ENCODE measurements around the gene HBZ. TPM values are rescaled to one million over a fixed set of nuclear protein-coding genes. Genes with fewer than 3 reads are reported as not detected.
"Not testable (repeated sequence)": the region's sequence is repeated elsewhere in the genome, so short reads cannot be mapped to it uniquely, and the experiment has no call there.

HBZ gene
- total RNA-seq, 1 donor from 2014 or later: not detected

DNA sequence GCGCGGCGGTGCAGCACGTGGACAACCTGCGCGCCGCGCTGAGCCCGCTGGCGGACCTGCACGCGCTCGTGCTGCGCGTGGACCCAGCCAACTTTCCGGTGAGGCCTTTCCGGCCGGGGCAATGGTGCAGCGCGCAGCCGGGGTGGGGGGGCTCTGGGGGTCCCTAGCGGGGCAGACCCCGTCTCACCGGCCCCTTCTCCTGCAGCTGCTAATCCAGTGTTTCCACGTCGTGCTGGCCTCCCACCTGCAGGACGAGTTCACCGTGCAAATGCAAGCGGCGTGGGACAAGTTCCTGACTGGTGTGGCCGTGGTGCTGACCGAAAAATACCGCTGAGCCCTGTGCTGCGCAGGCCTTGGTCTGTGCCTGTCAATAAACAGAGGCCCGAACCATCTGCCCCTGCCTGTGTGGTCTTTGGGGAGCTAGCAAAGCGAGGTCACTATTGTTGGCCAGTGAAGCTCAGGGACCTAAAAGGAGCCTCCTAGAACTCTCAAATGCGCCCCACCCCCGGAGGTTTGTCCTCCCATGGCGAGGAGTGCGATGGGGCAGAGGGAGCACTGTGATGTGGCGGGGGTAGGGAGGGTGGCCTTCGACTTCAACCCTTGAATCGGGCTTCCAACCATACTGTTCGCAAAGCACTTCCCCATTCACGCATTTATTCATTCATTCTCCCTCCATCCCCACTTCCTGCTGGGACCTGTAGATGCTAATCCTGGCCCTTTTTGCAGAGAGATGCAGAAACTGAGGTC lies 14.1 kb downstream of the HBZ start:
- peaks cover 16% of the 10 kb centered on the region for H3K4me1 ChIP-seq
- H3K27me3 ChIP-seq: peaks cover 26% of the 10 kb centered on the region
- intact Hi-C loops (cut with DNase I): no loop called here
- H3K27ac ChIP-seq: no peak overlapping the region
- peak overlapping the region in 1 of 2 donors; percentile 32 for H3K4me3 ChIP-seq
- no peak for TF ChIP-seq POLR2A (IDR thresholded peaks at IDR 0.05)
- TF ChIP-seq, protein P1, sequence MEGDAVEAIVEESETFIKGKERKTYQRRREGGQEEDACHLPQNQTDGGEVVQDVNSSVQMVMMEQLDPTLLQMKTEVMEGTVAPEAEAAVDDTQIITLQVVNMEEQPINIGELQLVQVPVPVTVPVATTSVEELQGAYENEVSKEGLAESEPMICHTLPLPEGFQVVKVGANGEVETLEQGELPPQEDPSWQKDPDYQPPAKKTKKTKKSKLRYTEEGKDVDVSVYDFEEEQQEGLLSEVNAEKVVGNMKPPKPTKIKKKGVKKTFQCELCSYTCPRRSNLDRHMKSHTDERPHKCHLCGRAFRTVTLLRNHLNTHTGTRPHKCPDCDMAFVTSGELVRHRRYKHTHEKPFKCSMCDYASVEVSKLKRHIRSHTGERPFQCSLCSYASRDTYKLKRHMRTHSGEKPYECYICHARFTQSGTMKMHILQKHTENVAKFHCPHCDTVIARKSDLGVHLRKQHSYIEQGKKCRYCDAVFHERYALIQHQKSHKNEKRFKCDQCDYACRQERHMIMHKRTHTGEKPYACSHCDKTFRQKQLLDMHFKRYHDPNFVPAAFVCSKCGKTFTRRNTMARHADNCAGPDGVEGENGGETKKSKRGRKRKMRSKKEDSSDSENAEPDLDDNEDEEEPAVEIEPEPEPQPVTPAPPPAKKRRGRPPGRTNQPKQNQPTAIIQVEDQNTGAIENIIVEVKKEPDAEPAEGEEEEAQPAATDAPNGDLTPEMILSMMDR (IDR thresholded peaks at IDR 0.05): no peak
- no peak for TF ChIP-seq POLR2AphosphoS5 (IDR thresholded peaks at IDR 0.05; ENCODE audit: insufficient read depth in 1 of 2, low read depth in 1 of 2)
- H3K36me3 ChIP-seq: no peaks in the 10 kb centered on the region
- no peak for DNase-seq (ENCODE audit: extremely low spot score in 2 of 2)
- H3K9me3 ChIP-seq: no peaks in the 10 kb centered on the region

DNA sequence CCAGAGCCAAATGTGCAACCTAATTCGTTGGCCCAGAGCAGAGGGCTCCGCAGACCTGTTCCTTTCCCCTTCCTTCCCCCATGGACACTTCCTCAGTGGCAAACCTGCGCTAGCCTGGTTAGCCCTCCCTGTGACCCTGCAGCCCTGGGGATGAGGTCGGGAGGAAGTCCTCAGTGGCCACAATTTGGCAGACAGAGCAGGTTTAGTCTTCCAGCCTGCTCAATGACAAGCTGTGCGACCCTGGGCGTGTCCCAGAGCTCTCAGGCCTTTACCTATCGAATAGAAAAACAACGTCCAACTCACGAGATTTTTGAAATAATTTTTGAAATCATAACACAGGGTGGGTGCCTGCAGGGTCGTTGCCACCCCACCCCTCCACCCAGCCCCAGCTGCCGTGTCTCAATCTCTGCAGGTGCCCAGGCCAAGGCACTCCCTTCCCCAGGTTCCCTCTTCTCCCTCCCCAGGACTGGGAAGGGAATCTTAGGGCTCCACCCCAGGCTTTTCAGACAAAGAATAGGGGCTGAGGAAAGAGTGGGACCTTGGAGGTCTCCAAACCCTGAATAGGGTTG lies 14.8 kb downstream of the HBZ start:
- H3K4me1 ChIP-seq: peaks cover 16% of the 10 kb centered on the region
- H3K4me3 ChIP-seq: no peak overlapping the region
- H3K27ac ChIP-seq: no peak overlapping the region
- TF ChIP-seq POLR2AphosphoS5 (IDR thresholded peaks at IDR 0.05; ENCODE audit: insufficient read depth in 1 of 2, low read depth in 1 of 2) (no peak), POLR2A (IDR thresholded peaks at IDR 0.05) (no peak)
- TF ChIP-seq, protein P1 (IDR thresholded peaks at IDR 0.05): no peak
- intact Hi-C loops (cut with DNase I): no loop called here
- no peaks in the 10 kb centered on the region for H3K36me3 ChIP-seq
- H3K27me3 ChIP-seq: peaks cover 26% of the 10 kb centered on the region
- no peaks in the 10 kb centered on the region for H3K9me3 ChIP-seq
- DNase-seq (ENCODE audit: extremely low spot score in 2 of 2): no peak

DNA sequence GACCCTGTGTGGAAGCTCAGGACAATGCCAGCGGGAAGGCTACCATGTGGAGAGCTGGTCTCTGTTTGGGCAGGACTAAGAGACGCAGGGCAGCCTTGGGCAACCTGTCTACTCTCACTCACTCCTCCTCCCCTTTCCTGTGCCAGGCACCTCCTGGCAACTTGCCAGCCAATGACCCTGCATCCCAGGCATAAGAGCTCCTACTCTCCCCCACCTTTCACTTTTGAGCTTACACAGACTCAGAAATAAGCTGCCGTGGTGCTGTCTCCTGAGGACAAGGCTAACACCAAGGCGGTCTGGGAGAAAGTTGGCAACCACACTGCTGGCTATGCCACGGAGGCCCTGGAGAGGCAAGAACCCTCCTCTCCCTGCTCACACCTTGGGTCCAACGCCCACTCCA lies 16.0 kb downstream of the HBZ start:
- TF ChIP-seq, protein P1 (IDR thresholded peaks at IDR 0.05): no peak

DNA sequence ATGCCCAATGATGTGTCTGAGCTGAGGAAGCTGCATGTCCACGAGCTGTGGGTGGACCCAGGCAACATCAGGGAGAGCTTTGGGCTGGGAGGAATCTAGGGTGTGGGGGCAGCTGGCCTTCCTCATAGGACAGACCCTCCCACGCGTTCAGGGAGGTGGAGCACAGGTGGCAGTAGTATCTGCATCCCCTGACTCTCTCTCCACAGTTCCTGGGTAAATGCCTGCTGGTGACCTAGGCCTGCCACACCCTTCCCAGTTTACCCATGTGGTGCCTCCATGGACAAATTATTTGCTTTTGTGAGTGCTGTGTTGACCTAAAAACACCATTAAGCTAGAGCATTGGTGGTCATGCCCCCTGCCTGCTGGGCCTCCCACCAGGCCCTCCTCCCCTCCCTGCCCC lies 16.6 kb downstream of the HBZ start:
- Histone ChIP-seq H3K4me1 (peaks cover 16% of the 10 kb centered on the region), H3K4me3 (no peak overlapping the region), H3K36me3 (no peaks in the 10 kb centered on the region), H3K9me3 (no peaks in the 10 kb centered on the region), H3K27me3 (peaks cover 26% of the 10 kb centered on the region), H3K27ac (no peak overlapping the region)
- DNase-seq (ENCODE audit: extremely low spot score in 2 of 2): no peak
- intact Hi-C loops (cut with DNase I): no loop called here
- TF ChIP-seq, protein P1 (IDR thresholded peaks at IDR 0.05): no peak
- TF ChIP-seq POLR2A (IDR thresholded peaks at IDR 0.05): no peak
- TF ChIP-seq POLR2AphosphoS5 (IDR thresholded peaks at IDR 0.05; ENCODE audit: insufficient read depth in 1 of 2, low read depth in 1 of 2): no peak

More for the DNA sequence above, 16.0 kb downstream of the HBZ start:
- H3K27me3 ChIP-seq: peaks cover 26% of the 10 kb centered on the region
- no peak overlapping the region for H3K4me3 ChIP-seq
- no peak overlapping the region for H3K27ac ChIP-seq
- intact Hi-C loops (cut with DNase I): no loop called here
- no peaks in the 10 kb centered on the region for H3K36me3 ChIP-seq
- H3K4me1 ChIP-seq: peaks cover 16% of the 10 kb centered on the region
- H3K9me3 ChIP-seq: no peaks in the 10 kb centered on the region
- no peak for DNase-seq (ENCODE audit: extremely low spot score in 2 of 2)

DNA sequence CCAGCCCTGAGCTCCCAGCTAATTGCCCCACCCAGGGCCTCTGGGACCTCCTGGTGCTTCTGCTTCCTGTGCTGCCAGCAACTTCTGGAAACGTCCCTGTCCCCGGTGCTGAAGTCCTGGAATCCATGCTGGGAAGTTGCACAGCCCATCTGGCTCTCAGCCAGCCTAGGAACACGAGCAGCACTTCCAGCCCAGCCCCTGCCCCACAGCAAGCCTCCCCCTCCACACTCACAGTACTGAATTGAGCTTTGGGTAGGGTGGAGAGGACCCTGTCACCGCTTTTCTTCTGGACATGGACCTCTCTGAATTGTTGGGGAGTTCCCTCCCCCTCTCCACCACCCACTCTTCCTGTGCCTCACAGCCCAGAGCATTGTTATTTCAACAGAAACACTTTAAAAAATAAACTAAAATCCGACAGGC lies 17.7 kb downstream of the HBZ start:
- peaks cover 26% of the 10 kb centered on the region for H3K27me3 ChIP-seq
- H3K4me3 ChIP-seq; H3K36me3 ChIP-seq; H3K9me3 ChIP-seq; DNase-seq (ENCODE audit: extremely low spot score in 2 of 2); H3K27ac ChIP-seq; intact Hi-C loops (cut with DNase I): not testable (repeated sequence)
- H3K4me1 ChIP-seq: peaks cover 15% of the 10 kb centered on the region
